Measurements from ENCODE around the gene ANKS1B.

ANKS1B gene

GRCh38 chr12:99567072-99567471 is 417.7 kb downstream of the ANKS1B start:
- DNase-seq (ENCODE audit: low read depth) = no peak

GRCh38 chr12:99558109-99558508 is 426.6 kb downstream of the ANKS1B start:
- H3K4me3 ChIP-seq (ENCODE audit: control insufficient read depth, low read depth, low read length) = no peak overlapping the region
- DNase-seq (ENCODE audit: low read depth) = no peak

More at GRCh38 chr12:99567072-99567471, 417.7 kb downstream of the ANKS1B start:
- no peak for TF ChIP-seq CTCF (conservative IDR thresholded peaks at IDR 0.05; ENCODE audit: control insufficient read depth, insufficient read depth, low read depth, low read length)
- H3K4me3 ChIP-seq (ENCODE audit: control insufficient read depth, low read depth, low read length) = no peak overlapping the region

GRCh38 chr12:99553461-99553860 is 431.3 kb downstream of the ANKS1B start:
- TF ChIP-seq CTCF (conservative IDR thresholded peaks at IDR 0.05; ENCODE audit: control insufficient read depth, insufficient read depth, low read depth, low read length) = no peak
- no peak for DNase-seq (ENCODE audit: low read depth)
- H3K4me3 ChIP-seq (ENCODE audit: control insufficient read depth, low read depth, low read length) = no peak overlapping the region

More at GRCh38 chr12:99558109-99558508, 426.6 kb downstream of the ANKS1B start:
- TF ChIP-seq CTCF (conservative IDR thresholded peaks at IDR 0.05; ENCODE audit: control insufficient read depth, insufficient read depth, low read depth, low read length) = no peak

- no peak for DNase-seq (ENCODE audit: low read depth)
Observed at GRCh38 chr12:99552022-99552421, 432.7 kb downstream of the ANKS1B start.

GRCh38 chr12:99549651-99550050 is 435.1 kb downstream of the ANKS1B start:
- no peak for TF ChIP-seq CTCF (conservative IDR thresholded peaks at IDR 0.05; ENCODE audit: control insufficient read depth, insufficient read depth, low read depth, low read length)
- H3K4me3 ChIP-seq (ENCODE audit: control insufficient read depth, low read depth, low read length) = no peak overlapping the region
- no peak for DNase-seq (ENCODE audit: low read depth)

More at GRCh38 chr12:99552022-99552421, 432.7 kb downstream of the ANKS1B start:
- no peak for TF ChIP-seq CTCF (conservative IDR thresholded peaks at IDR 0.05; ENCODE audit: control insufficient read depth, insufficient read depth, low read depth, low read length)
- no peak overlapping the region for H3K4me3 ChIP-seq (ENCODE audit: control insufficient read depth, low read depth, low read length)

GRCh38 chr12:99549196-99549595 is 435.5 kb downstream of the ANKS1B start:
- TF ChIP-seq CTCF (conservative IDR thresholded peaks at IDR 0.05; ENCODE audit: control insufficient read depth, insufficient read depth, low read depth, low read length) = no peak
- H3K4me3 ChIP-seq (ENCODE audit: control insufficient read depth, low read depth, low read length) = no peak overlapping the region
- no peak for DNase-seq (ENCODE audit: low read depth)

GRCh38 chr12:99544457-99544856 is 440.3 kb downstream of the ANKS1B start:
- TF ChIP-seq CTCF (conservative IDR thresholded peaks at IDR 0.05; ENCODE audit: control insufficient read depth, insufficient read depth, low read depth, low read length) = no peak
- DNase-seq (ENCODE audit: low read depth) = no peak
- H3K4me3 ChIP-seq (ENCODE audit: control insufficient read depth, low read depth, low read length) = no peak overlapping the region

Measured in fibroblast of mammary gland (primary cell).